Kidney capillary endothelial cell (primary cell): Measurements from ENCODE around the gene TMEM143.
"Not testable (repeated sequence)": the region's sequence is repeated elsewhere in the genome, so short reads cannot be mapped to it uniquely, and the experiment has no call there.

Experiments used
- DNase-seq: peaks from one replicate; pipeline ENCODE4 v3.0.0-alpha.2; 2018; ENCODE audit warnings: low spot score

The TMEM143 gene

GRCh38 chr19:48330012-48330681 is 33.6 kb downstream of the TMEM143 start:
- DNase-seq: peak; percentile 78

GRCh38 chr19:48329167-48329891 is 34.4 kb downstream of the TMEM143 start:
- DNase-seq: no peak

GRCh38 chr19:48325265-48325910 is 38.4 kb downstream of the TMEM143 start, which contains the start of gene EMP3:
TSS of gene EMP3 (plus strand) at chr19:48325552. CDS start at chr19:48326845, 1,293 bp downstream.
- DNase-seq: peak; percentile 41

- DNase-seq: peak; percentile 94
These were observed 41.8 kb downstream of the TMEM143 start for GRCh38 chr19:48321622-48322591.

GRCh38 chr19:48321372-48321621 is 42.4 kb downstream of the TMEM143 start:
- peak; percentile 76 for DNase-seq

GRCh38 chr19:48319647-48320541 is 43.8 kb downstream of the TMEM143 start:
- peak; percentile 77 for DNase-seq

- no peak for DNase-seq
These were observed 45.3 kb downstream of the TMEM143 start for GRCh38 chr19:48318286-48318987.

- DNase-seq: not testable (repeated sequence)
These were observed 46.1 kb downstream of the TMEM143 start for GRCh38 chr19:48317708-48317960.

GRCh38 chr19:48315712-48316111 is 48.0 kb downstream of the TMEM143 start:
- DNase-seq: no peak

GRCh38 chr19:48311384-48311783 is 52.4 kb downstream of the TMEM143 start:
- DNase-seq: no peak

- DNase-seq: no peak
These were observed 53.5 kb downstream of the TMEM143 start for GRCh38 chr19:48310227-48310626.

GRCh38 chr19:48309731-48310130 is 54.0 kb downstream of the TMEM143 start:
- not testable (repeated sequence) for DNase-seq

GRCh38 chr19:48308631-48309586 is 54.8 kb downstream of the TMEM143 start:
- DNase-seq: no peak

- DNase-seq: no peak
These were observed 59.9 kb downstream of the TMEM143 start for GRCh38 chr19:48303866-48304265.

GRCh38 chr19:48303367-48303766 is 60.4 kb downstream of the TMEM143 start:
- DNase-seq: no peak

- DNase-seq: no peak
These were observed 61.2 kb downstream of the TMEM143 start for GRCh38 chr19:48302600-48302959.

GRCh38 chr19:48301886-48302599 is 61.7 kb downstream of the TMEM143 start:
- no peak for DNase-seq

GRCh38 chr19:48297975-48298374 is 65.8 kb downstream of the TMEM143 start:
- no peak for DNase-seq
